HG03342 (cell line): Measurements from ENCODE around the gene ZNF727.
"Not testable (repeated sequence)": the region's sequence is repeated elsewhere in the genome, so short reads cannot be mapped to it uniquely, and the experiment has no call there.

ENCODE experiments used
- ATAC-seq: cut with Tn5 transposase; IDR thresholded peaks from one replicate; pipeline ENCODE4 v1.9.1; 2021; ENCODE audit warnings: mild to moderate bottlenecking, moderate library complexity; ENCODE audit not compliant: unreplicated experiment

ZNF727 gene

GRCh38 chr7:64045301-64046040 is at the start of gene ZNF727:
ZNF727 (plus strand) TSS chr7:64045434; CDS start chr7:64045622, 188 bp downstream.
- ATAC-seq = no peak

- ATAC-seq = no peak
These were observed 46.7 kb upstream of the ZNF727 start, which contains the start of gene ZNF722 for GRCh38 chr7:63998549-63998948. ZNF722 (plus strand) TSS chr7:63998849; CDS start chr7:63998962, 113 bp downstream.

- not testable (repeated sequence) for ATAC-seq
These were observed 29.7 kb upstream of the ZNF727 start for GRCh38 chr7:64015496-64015895.

- no peak for ATAC-seq
These were observed 9.8 kb upstream of the ZNF727 start for GRCh38 chr7:64035388-64035787.

- no peak for ATAC-seq
These were observed 8.1 kb upstream of the ZNF727 start for GRCh38 chr7:64037095-64037494.

- ATAC-seq = no peak
These were observed 781 bp downstream of the ZNF727 start for GRCh38 chr7:64046041-64046389.

GRCh38 chr7:64077837-64078698 is 32.8 kb downstream of the ZNF727 start:
- not testable (repeated sequence) for ATAC-seq

GRCh38 chr7:64078699-64078994 is 33.4 kb downstream of the ZNF727 start:
- ATAC-seq = no peak

- no peak for ATAC-seq
These were observed 42.3 kb downstream of the ZNF727 start for GRCh38 chr7:64087501-64087900.

- not testable (repeated sequence) for ATAC-seq
These were observed 43.6 kb downstream of the ZNF727 start for GRCh38 chr7:64088863-64089262.
